Fibroblast of pulmonary artery (primary cell): ENCODE results near the gene SLC4A11.
A peak's percentile ranks its signal among the peaks of the same experiment; 100 is the strongest.
"Not testable (repeated sequence)": the region's sequence is repeated elsewhere in the genome, so short reads cannot be mapped to it uniquely, and the experiment has no call there.

Experiments used
- DNase-seq: peaks from one replicate; pipeline ENCODE4 v3.0.0-alpha.2; 2010; ENCODE audit warnings: low read depth
- H3K4me3 ChIP-seq: replicated peaks from 2 replicates; pipeline ENCODE4 v1.5.1; 2011; ENCODE audit warnings: low read depth, mild to moderate bottlenecking, control low read depth, low read length, moderate library complexity
- TF ChIP-seq, protein P1 (sequence below): IDR thresholded peaks from 2 replicates; pipeline ENCODE4 v1.5.1; 2011; ENCODE audit warnings: mild to moderate bottlenecking, control low read depth, low read length, inconsistent platforms; ENCODE audit errors: missing control alignments

SLC4A11 gene

DNA sequence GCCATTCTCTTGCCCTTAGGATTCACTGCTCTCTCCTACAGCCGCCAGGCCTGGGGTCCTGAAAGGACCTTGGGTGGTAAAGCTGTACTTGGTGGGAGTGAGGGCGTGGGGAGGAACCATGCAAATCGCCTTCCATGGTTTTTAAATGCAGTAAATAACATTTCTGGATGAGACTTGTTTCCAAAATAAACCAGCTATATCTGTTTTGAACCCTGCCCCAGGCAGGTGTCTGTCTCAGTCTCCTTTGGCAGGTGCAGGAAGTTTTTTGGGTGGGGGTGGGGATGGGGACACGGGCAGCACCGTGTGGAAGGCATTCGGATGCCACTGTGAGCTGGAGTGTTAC lies 15.4 kb downstream of the SLC4A11 start:
- no peak overlapping the region for H3K4me3 ChIP-seq
- TF ChIP-seq, protein P1, sequence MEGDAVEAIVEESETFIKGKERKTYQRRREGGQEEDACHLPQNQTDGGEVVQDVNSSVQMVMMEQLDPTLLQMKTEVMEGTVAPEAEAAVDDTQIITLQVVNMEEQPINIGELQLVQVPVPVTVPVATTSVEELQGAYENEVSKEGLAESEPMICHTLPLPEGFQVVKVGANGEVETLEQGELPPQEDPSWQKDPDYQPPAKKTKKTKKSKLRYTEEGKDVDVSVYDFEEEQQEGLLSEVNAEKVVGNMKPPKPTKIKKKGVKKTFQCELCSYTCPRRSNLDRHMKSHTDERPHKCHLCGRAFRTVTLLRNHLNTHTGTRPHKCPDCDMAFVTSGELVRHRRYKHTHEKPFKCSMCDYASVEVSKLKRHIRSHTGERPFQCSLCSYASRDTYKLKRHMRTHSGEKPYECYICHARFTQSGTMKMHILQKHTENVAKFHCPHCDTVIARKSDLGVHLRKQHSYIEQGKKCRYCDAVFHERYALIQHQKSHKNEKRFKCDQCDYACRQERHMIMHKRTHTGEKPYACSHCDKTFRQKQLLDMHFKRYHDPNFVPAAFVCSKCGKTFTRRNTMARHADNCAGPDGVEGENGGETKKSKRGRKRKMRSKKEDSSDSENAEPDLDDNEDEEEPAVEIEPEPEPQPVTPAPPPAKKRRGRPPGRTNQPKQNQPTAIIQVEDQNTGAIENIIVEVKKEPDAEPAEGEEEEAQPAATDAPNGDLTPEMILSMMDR, result no peak
- no peak for DNase-seq

DNA sequence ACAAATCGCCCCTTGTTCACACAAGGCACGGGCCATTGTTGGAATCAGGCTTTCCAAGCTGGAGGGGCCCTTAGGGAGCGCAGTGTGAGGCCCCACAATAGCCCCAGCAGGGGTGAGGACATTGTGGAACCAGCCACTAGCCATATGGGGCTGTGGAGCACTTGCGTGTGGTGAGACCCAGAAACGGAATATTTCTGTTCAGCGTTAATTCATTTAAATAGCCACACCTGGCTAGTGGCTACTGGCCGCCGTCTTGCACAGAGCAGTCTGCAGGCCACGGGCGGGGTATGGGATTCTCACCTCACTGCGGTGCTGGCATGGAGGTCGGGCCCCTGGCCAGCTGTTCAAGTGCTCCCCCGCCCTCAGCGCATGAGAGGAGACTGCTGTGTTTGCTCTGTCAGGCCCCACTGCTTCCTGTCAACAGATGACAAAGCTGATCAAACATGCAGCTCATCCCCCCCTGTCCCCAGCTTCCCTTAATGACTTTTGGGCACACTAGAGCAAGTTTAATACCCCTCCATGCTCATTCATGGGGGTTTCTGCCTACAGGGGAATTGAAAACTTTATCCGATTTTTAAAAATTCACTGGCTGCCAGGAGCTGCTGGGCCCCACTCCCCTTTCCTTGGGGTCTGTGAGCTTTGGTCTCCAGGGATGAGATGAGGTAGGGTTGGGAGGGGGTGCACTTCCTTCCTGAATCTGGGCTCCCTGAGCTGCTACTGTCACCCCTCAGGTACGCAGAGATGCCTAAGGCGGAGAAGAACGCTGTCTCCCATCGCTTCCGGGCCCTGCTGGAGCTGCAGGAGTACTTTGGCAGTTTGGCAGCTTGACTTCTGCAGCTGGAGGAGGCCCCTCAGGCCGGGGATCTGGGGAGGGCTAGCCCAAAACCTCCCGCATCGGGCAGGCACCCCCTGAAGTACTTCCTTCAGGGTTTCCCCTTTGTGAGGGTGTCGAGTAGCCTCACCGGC lies 16.1 kb downstream of the SLC4A11 start:
- TF ChIP-seq, protein P1, result no peak
- H3K4me3 ChIP-seq, result no peak overlapping the region
- no peak for DNase-seq

DNA sequence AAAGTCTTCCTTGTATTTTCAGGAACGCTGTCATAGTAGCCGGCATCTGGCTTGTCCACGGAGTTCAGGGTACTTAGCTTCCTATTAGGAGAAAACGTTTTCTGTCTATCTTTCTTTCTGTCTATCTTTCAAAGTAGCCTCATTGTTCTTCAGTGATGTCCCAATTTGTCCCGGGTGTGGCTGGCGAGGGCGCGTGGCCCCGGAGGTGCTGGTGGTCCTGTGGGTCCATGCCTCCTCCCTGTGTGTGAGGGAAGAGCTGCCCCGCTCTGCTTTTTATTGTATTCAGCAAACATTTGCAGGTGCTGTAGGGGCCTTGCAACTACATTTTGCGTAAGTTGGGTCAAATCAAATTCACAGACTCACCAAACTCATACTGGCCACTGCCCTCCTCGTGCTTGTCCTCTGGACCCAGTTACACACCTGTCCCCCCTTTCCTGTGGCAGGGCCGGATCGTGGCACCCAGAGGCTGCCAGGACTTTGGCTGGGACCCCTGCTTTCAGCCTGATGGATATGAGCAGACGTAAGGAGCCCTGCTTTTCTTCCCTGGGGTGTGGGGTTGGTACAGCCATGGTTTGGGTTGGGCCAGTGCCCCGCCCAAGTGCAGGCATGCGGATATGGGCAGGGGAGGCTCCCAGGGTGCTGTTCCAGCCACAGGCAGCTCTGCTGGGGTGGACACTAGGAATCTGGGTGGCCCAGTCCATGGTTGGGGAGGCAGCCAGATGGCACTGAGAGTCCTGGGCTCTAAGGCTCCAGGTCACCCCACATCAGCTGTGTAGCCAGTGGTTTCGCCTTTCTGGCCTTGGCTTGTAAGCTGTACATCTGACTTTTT lies 17.4 kb downstream of the SLC4A11 start:
- DNase-seq, result no peak
- no peak overlapping the region for H3K4me3 ChIP-seq
- TF ChIP-seq, protein P1, result no peak

DNA sequence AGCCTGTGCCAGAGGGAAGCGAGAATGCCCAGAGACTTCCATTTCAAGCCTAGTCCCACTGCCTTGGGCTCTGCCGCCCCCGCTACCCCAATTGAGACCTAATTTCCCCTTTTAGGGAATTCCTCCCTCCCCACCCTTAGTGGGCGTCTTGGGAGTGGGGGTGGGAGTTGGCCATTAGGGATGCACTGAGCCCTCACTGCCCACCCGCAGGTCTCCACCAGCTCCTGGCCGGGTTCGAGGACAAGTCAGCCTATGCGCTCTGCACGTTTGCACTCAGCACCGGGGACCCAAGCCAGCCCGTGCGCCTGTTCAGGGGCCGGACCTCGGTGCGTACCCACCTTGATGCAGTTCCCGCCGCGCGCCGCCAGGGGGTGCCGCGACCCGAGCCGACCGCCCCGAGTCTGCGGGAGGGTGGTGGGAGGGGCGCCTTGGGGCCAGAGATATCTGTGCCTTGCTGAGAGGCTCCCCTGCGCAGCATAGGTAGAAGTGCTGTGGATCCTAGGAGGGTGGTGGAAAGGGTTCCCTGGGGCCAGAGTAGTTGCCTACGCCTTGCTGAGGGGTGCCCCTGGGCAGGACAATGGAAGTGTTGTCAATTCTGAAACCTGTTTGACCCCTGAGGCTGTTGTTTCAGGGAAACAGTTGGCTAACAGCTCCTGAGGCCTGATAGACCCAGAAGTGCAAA lies 20.5 kb downstream of the SLC4A11 start:
- TF ChIP-seq, protein P1, result peak; percentile 58
- no peak overlapping the region for H3K4me3 ChIP-seq
- DNase-seq, result no peak

DNA sequence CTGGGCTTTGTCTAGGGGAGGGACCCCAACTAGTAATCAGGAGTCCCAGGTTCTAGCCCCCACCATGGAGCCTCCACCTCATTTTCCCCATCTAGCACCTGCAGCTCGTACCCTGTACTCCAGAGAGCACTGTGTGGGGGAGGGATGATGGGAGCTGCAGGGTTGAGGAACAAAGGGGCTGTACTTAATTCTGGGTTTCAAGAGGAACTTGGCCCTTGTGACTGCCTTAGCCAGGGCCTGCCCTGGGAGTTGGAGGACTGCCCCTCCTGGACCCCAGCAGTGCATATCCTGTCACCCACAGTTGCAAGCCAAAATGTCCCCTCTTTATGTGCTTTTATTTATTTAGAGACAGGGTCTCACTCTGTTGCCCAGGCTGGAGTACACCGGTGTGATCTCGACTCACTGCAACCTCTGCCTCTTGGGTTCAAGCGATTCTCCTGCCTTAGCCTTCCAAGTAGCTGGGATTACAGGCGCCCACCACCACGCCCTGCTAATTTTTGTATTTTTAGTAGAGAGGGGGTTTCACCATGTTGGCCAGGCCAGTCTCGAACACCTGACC lies 23.6 kb downstream of the SLC4A11 start:
- DNase-seq, H3K4me3 ChIP-seq: not testable (repeated sequence)

DNA sequence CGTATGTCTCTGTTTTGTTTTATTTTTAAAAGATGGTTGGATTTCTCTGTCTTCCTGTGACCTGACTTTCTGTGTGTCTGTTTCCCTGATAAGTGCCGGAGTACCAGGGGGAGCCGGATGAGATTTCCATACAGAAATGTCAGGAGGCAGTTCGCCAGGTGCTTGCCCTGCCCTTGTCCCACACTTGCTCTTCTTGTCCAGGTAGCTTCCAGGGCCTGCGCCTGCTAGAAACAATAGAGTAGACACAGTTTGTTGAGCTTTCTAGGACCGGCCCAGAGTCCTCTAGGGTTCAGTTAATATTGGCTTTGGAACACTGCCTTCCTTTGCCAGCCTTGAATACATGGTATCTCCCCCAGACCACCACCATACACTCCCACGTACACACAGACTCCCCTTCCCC lies 25.8 kb downstream of the SLC4A11 start:
- DNase-seq, result no peak
- H3K4me3 ChIP-seq, result no peak overlapping the region
- TF ChIP-seq, protein P1, result no peak
